Astrocyte of the spinal cord (primary cell): Measurements from ENCODE around the gene NSMCE3.
"Not testable (repeated sequence)": the region's sequence is repeated elsewhere in the genome, so short reads cannot be mapped to it uniquely, and the experiment has no call there.

Experiments
- DNase-seq: peaks from one replicate; pipeline ENCODE4 v3.0.0; 2011; ENCODE audit warnings: low read depth, low spot score
- H3K4me3 ChIP-seq: 2 replicates; pipeline ENCODE4 v1.5.1; 2011; ENCODE audit warnings: low read depth, mild to moderate bottlenecking, low read length, moderate library complexity
- CTCF ChIP-seq: IDR thresholded peaks from 2 replicates; pipeline ENCODE4 v1.5.1; 2012; ENCODE audit warnings: low read depth, mild to moderate bottlenecking, low read length, inconsistent platforms
- in situ Hi-C: cut with HindIII; loops from 2 replicates; pipeline ENCODE4 v1.10.0; 2017; ENCODE audit warnings: low sequenced_read_pairs

The NSMCE3 gene

GRCh38 chr15:29225534-29226234, 43.9 kb downstream of the NSMCE3 start:
- H3K4me3 ChIP-seq, result no peak overlapping the region
- in situ Hi-C loops, result no loop called here
- TF ChIP-seq CTCF, result no peak
- no peak for DNase-seq

- in situ Hi-C loops, H3K4me3 ChIP-seq, DNase-seq: not testable (repeated sequence)
Observed at GRCh38 chr15:29224987-29225363, 44.6 kb downstream of the NSMCE3 start.

GRCh38 chr15:29224235-29224986, 45.2 kb downstream of the NSMCE3 start:
- H3K4me3 ChIP-seq, in situ Hi-C loops: not testable (repeated sequence)

GRCh38 chr15:29223640-29224039, 46.0 kb downstream of the NSMCE3 start:
- in situ Hi-C loops, result no loop called here
- no peak overlapping the region for H3K4me3 ChIP-seq
- TF ChIP-seq CTCF, result no peak
- DNase-seq, result no peak

More at GRCh38 chr15:29224235-29224986, 45.2 kb downstream of the NSMCE3 start:
- DNase-seq, result not testable (repeated sequence)

- in situ Hi-C loops, result no loop called here
- DNase-seq, result no peak
- no peak overlapping the region for H3K4me3 ChIP-seq
- no peak for TF ChIP-seq CTCF
Observed at GRCh38 chr15:29222129-29222853, 47.3 kb downstream of the NSMCE3 start.

GRCh38 chr15:29220852-29221251, 48.8 kb downstream of the NSMCE3 start:
- H3K4me3 ChIP-seq, result no peak overlapping the region
- no peak for TF ChIP-seq CTCF
- in situ Hi-C loops, result no loop called here
- DNase-seq, result no peak

- no peak overlapping the region for H3K4me3 ChIP-seq
- in situ Hi-C loops, result no loop called here
- TF ChIP-seq CTCF, result no peak
- no peak for DNase-seq
Observed at GRCh38 chr15:29216955-29217354, 52.7 kb downstream of the NSMCE3 start.
